DMS79 treated with DMSO at 0.1 percent for 48 hours (cell line): ENCODE measurements around the gene HNRNPLL.
"Not testable (repeated sequence)": the region's sequence is repeated elsewhere in the genome, so short reads cannot be mapped to it uniquely, and the experiment has no call there.

Source experiments
- DNase-seq: peaks from one replicate; lab custom pipeline; 2025; lab: John Stamatoyannopoulos, UW

HNRNPLL gene

DNA sequence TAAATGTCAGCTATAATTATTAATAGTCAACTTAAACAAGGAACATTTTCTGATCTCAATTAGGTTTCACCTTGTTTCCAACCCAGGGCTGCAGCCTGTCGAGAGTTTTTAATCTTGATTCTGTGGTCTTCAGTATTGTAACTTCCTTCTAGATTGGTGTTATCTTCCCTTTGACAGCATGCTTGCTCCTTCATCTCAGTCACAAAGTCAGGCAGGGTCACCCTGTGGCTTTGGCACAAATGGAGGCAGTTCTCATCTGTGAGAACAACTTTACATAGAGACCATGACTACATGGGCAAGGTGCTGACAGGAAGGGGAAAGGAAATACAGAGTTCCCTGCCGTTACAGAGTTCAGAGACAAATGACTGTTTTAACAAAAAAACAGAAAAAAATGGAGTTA is 50.5 kb downstream of the HNRNPLL start:
- DNase-seq: no peak

DNA sequence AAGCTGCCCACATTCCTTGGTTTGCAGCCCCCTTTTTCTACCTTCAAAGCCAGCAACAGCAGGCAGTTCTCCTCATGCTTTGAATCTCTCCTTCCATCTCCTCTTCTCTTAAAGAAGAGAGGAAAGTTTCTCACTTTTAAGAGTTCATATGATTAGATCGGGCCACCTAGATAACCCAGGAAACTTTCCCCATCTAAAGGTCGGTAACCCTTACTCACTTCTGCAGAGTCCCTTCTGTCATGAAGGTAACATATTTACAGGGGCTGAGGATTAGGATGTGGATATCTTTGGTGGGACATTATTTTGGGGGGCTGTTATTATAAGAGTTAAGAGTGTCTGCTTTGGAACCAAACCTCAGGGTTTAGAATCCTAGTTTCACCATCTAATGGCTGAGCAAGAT is 51.0 kb downstream of the HNRNPLL start:
- no peak for DNase-seq

DNA sequence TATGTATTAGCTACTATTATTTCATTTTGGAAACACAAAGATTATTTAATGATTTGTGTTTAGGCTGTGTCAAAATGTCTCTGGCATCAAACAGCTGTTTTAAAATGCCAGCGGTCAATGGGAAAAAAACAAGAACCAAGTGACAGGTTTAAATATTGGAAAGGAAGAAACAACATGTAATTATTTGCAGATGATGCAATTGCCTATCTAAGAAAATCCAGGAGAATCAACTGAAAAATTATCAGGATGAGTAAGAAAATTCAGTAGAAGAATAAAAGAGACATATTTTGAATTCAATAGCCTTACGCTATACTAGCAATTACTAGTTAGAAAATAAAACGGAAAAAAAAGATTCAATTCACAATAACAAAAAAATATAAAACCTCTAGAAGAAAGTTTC is 51.6 kb downstream of the HNRNPLL start:
- DNase-seq: no peak

DNA sequence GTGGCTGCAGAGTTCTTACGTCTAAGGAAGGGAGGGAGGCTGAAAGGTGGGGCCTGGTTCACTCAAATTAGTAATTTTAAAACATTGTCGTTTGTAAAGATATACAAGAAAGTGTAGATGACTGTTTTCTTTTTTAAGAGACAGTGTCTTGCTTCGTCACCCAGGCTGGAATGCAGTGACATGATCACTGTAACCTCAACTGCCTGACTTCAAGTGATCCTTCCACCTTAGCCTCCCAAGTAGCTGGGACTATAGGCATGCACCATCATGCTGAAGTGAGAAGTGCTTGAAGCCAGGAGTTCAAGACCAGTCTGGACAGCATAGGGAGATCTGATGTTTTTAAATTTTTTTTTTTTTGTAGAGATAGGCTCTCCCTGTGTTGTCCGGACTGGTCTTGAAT is 52.9 kb downstream of the HNRNPLL start:
- no peak for DNase-seq

DNA sequence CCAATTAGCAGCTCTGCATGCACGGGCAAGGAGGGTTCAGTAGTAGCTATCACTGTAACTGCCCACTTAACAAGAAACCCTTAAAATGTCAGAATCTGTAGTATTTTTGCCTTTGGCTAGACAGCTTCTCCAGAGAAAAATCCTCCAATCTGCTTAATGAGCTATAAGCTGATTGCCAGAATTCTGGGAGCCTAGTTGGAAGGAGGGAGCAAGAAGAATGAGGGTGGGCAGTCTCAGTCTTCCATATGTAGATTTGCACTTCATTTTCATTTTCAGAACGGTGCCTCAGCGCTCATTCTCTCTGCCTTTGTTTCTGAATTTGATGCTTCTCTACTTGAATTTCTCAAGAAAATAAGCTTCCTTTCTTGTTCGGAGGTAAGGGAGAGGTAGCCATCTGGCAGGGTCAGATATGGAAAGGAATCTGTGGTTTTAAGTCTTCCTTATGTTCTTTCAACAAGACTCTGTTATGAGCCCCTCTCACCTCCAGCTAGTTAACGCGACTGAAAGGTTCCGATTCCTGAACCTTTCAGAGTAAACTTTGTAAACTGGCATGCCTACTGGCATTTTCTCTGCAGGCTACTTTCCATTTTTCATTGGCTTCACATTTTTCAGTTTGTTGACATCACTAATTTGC is 53.5 kb downstream of the HNRNPLL start:
- no peak for DNase-seq

DNA sequence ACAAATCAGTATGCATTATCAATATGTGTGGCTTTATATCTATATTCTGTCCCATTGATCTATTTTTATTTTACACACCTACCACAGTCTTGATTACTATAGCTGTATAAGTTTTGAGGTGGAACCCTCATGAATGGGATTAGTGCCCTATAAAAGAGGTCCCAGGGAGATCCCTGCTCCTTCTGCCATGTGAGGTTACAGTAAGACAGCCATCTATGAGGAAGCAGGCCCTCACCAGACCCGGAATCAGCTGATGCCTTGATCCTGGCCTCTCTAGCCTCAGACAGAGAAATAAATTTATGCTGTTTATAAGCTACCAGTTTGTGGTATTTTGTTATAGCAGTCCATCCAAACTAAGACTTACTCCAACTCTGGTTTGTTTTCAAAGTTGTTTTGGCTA is 54.9 kb downstream of the HNRNPLL start:
- DNase-seq: no peak

DNA sequence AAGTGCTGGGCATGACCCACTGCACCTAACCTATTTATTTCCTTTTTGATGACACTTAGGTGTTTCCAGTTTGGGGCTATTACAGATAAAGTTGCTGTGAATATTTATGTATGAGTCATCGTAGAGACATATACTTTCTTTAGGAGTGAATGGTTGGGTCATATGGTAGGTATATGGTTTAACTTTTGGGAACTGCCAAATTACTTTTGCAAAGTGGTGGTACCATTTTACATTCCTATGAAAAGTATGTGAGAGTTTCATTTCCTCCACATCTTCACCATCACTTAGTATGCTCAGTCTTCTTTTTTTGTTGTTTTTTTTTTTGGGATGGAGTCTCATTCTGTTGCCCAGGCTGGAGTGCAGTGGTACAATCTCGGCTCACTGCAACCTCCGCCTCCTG is 56.1 kb downstream of the HNRNPLL start:
- no peak for DNase-seq

DNA sequence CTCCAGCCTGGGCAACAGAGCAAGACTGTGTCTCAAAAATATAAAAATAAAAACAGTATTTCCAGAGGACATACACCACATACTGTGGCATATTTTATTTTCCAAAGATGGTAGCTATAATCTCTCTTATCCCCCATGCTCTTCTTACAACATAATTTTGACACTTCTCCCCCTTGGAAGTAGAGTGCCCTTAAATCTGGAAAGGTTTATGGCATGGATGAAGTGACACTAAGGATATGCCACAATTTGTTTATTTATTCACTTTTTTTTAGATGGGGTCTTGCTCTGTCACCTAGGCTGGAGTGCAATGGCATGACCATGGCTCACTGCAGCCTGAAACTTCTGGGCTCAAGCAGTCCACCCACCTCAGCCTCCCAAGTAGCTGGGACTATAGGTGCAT is 56.7 kb downstream of the HNRNPLL start:
- DNase-seq: no peak

DNA sequence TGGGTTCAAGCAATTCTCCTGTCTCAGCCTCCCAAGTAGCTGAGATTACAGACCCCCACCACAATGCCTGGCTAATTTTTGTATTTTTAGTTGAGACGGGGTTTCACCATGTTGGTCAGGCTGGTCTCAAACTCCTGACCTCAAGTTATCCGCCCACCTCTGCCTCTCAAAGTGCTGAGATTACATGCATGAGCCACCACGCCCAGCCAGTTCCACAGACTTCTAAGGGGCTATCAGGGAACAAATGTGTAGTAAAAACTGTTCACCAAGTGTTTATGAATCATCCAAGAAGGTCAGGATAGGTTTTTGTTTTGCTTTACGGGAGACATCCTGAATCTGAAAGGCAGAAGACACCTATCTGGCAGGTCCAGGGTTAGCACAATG is 60.5 kb downstream of the HNRNPLL start:
- not testable (repeated sequence) for DNase-seq

DNA sequence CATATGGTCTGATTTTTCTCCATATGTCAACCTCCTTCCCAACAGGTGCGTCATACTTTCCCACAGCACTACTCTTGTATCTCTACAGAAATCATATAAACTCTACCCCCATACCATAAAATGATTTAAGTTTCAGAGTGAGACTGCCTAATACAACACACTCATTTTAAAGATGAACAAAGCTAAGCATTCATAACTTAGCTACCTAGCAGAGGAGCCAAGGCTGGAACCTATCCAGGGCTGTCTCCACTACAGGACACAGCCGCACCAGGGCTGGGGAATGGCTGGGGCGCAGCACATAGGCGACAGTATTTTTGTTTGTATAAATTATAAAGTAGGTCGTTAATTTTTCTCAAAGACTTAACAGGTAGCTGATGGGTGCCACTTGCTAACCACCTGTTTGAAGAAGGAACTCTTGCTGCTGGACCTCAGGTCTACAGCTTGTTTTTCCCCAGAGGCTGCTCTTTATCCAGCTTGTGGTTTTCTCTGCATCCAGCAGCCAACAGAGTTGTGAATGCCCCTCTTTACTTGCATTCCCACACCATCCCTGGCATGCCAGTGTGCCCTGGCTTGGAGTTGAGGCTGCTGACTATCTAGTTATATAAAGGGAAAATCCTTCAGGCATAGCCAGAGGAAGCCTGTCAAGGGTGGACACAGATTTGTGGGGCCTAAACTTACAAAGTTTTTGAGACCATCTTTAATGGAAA is 62.0 kb downstream of the HNRNPLL start:
- DNase-seq: no peak

DNA sequence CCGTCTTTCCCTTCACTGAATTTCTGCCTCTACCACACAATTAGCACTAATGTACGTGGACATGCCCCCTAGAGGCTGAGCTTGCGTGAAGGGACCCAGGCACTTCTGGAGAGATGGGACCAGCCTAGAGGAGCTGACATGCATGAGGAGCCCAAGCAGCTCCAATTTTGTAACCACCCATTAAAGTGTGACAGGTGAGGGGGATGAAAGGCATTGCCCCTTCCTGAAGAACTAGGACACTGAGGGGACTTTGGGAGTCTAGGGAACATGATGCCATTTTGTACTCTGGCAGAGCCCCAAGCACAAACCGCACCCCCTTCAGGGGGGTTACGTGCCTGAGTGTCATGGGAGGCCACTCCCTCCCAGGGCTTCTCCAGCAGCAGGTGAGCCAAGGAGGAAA is 63.6 kb downstream of the HNRNPLL start:
- DNase-seq: no peak

DNA sequence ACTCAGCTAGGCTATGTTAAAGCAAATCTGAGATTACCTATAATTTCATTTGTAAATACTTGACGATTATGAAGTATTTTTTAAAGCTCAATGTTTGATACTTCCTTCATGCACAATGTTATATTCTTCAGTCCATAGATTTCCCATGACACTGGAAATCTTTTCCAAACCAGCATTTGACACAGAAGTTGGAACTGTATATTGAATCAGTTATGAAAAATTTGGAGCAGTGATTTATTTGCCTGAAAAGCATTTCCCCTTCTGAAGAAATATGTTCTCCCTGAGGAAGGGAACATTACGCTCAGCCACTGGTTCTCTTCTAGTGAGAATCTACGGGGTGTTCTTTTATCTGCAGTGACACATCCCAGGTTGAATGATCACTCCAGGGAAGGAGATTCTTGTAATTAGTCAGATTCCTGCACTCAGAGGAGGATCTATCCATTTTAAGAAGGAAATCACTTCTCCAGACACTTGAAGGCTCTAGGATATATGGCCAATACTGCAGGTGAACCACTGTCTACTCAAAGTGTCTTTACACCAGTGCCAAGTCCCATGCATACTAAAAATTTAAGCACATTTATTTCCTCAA is 64.7 kb downstream of the HNRNPLL start:
- no peak for DNase-seq

DNA sequence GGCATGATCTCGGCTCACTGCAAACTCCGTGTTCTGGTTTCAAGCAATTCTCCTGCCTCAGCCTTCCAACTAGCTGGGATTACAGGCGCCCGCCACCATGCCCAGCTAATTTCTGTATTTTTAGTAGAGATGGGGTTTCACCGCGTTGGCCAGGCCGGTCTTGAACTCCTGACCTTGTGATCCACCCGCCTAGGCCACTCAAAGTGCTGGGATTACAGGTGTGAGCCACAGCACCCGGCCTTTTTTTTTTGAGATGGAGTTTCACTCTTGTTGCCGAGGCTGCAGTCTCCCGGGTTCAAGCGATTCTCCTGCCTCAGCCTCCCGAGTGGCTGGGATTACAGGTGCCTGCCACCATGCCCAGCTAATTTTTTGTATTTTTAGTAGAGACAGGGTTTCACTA is 65.4 kb downstream of the HNRNPLL start:
- DNase-seq: not testable (repeated sequence)

DNA sequence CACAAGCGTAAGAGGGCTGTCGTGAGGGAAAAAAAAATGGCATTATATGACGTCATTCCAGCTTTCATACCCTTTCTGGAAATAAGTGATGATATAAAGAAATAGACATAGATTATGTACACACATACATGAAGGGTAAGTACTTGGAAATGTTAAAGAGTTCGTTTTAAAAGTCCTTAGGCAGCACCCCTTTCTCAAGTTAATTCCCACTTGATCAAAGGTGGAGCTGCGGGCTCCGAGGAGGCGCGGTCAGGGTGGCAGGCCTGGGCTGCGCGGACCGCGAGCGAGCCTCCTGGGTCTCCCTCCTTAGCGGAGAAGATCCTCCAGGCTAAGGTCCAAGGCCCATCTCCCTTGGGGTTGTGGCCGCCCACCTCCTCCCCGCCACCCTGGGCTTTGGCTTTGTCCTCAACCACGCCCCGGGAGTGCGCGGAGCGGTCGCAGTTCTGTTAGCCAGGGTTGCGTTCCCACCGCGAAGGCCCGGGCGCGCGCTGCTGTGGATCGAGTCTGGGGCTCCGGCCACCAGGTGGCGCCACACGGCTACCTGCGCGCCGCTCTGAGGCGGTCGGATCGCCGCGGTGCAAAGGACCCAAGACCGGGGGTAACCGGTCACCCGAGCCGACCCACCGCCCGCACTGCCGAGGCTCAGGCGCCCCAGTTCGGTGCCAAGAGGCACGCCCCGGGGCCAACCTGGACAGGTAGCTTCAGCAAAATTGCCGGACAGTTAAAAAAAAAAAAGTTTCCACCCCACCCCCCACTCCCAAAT is 66.8 kb downstream of the HNRNPLL start:
- peak; percentile 54 for DNase-seq

DNA sequence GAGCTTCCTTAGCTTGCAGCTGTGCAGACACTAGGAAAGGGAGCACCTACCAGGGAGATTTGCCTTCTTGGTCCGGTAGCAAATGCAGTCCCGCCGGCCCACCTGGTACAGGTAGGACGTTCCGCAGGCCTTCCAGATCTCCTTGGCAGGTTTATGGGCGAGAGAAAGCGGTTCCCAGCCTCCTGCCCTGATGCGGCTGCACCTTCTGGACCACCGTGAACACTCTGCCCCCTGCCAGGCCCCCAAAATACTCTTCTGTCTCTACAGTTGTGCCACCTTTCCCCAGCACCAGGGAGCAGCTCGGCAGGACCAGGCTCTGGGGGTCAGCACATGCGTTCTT is 67.4 kb downstream of the HNRNPLL start:
- DNase-seq: no peak

DNA sequence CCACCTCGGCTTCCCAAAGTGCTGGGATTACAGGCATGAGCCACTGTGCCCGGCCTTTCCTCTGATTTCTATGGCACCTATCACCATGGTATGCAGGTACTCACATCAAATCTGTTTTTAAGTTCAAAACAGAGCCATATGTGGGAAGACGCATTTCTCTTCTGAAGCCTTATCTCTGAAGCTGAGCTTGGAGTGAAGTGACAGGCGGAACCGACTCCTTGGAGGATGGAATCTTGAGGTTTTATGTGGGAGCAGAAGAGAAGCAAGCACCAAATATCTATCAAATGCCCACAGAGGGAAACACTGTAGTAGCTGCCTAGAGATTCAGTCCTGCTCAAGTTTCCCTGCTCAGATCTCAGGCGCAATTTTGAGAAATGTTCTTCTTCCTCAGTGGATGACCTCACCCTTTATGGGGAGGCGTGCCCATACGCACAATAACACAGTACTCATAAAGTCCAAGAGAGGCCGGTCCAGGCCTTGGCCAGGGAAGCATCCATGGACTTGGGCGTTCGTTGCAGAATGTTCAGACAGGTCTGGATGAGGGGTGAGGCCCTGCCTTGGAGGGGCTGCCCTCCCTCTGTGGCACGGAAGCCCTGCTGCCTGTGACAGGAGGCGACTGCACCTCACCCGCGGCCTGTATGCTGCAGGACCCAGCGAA is 67.9 kb downstream of the HNRNPLL start:
- DNase-seq: no peak

DNA sequence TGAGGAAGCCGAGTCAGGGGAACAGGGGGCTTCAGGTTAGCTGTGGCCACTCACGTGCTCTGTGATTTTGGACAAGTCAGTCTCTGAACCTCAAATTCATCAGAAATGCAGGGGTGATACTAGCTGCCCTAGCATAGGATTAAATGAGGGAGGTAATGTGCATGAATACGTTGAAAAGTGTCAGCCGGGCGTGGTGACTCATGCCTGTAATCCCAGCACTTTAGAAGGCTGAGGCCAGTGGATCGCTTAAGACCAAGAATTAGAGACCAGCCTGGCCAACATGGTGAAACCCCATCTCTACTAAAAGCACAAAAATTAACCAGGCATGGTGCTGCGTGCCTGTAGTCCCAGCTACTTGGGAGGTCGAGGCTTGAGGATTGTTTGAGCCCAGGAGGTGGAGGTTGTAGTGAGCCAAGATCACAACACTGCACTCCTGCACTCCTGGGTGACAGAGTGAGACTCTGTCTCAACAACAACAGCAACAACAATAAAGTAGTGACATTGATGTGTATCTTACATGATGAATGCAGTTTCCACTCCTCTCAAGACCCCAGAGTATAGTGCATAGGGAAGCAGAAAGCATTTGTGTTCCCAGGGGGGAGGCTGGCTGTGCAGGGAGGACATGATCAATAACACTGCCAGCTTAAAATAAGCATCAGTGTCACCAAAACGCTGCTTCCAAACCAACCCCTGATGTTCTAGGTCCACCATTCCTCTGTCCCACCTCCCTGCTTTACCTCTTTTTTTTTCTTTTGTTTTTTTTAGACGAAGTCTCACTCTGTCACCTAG is 68.8 kb downstream of the HNRNPLL start:
- DNase-seq: no peak

DNA sequence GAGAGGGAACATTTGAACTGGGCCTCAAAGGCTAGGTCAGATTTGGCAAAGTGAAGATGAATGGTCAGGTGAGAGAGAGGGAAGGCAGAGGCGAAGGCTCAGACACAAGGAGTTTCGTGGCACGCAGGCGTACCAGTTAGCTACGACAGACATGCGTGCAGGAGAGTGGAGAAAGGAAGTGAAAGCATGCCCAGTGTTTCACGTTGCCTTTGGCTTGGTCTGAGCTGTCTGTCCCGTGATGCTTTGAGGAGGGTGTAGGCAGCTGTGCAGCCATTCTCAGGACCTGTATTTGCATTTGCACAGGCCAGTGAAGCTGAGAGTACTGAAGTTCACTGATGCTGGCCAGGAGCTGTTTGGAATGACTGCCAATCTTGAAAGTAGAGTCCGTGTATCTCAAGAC is 69.5 kb downstream of the HNRNPLL start:
- DNase-seq: no peak

DNA sequence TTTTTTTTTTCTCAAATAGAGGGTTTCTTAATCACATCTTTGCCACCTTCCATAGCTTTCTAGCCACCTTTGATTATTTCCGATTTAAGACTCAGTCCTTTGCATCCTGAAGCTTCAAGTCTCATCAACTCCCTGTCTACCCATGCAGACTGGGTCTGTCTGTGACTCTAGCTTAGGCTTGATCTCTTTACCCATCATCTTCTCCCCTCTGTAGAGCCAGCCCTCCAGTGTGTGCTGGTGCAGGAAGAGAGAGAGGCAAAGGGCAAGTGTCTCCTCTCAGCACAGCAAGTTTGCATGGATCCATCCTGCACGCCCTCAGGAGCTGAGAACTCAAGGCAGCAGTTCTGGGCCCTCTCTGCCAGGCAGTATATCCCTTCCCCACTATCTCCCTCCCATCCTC is 70.4 kb downstream of the HNRNPLL start:
- no peak for DNase-seq

DNA sequence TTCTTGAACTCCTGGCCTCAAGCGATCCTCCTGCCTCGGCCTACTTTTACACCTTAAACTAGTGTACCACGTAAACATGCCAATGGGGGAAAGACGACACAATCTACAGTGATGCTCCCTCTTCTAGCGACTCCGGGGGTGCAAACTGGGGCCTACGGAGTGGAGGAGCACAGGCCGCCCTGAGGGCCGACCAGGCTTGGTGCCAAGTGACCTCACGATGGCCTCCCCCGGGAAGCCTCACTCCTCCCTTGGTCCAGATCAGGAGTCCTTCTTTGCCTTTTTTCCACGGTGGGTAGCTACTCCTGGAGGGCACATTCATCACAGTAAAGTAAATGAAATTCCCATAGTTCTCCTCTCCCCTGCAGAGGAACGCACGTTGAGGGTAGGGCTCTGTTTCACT is 73.5 kb downstream of the HNRNPLL start:
- no peak for DNase-seq

DNA sequence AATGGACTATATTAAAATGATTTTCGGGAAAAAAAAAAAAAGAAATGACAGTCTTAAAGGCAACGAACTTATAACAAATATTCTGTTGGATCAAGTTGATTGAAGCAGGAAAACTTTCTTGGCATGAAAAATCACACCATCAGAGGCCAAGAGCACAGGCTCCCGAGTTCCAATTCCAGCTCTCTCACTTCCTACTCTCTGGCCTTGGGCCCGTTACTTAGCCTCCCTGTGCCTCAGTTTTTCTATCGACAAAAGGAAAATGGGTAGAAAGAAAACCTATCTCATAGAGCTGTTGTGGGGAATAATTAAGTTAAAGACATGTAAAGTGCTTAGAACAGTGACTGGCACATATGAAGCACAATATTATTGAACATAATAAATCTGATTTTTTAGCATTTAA is 74.2 kb downstream of the HNRNPLL start:
- DNase-seq: no peak

DNA sequence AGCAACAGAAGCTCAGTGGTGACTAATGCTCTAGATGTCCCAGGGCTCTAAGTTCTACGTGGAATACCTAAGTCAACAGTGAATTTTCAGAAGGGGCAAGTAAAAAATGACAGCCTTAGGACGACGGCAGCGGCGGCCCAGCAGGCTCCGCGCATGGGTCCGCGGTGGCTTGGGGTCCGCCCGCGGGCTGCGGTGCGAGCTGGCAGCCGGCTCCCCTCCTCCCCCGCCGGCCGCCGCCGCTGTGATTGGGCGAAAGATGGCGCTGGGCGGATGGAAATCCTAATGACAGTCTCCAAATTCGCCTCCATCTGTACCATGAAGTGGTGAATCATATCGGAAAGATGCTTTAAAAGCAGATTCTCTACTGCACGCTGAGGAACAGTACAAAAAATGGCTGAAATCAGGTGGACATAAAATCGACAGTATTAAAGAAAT is 74.7 kb downstream of the HNRNPLL start:
- DNase-seq: peak; percentile 57
